H54 (cell line): ENCODE results near the gene ZNF865.

Source experiments
- DNase-seq: peaks from one replicate; pipeline ENCODE4 v3.0.0; 2011; ENCODE audit warnings: low spot score, mixed read lengths; ENCODE audit not compliant: insufficient read length
- FAIRE-seq: peaks from 3 replicates; lab custom pipeline; 2011; peaks lifted over from hg19 to GRCh38; lab: Jason Lieb, UNC
- POLR2A ChIP-seq: IDR thresholded peaks from 2 replicates; pipeline ENCODE4 v1.6.1; 2011; ENCODE audit warnings: low read depth, mild to moderate bottlenecking, low read length

Gene ZNF865

GRCh38 chr19:55652311-55653128 lies 47.1 kb downstream of the ZNF865 start:
- FAIRE-seq: no peak
- no peak for TF ChIP-seq POLR2A
- DNase-seq: no peak

GRCh38 chr19:55653651-55654322 lies 48.3 kb downstream of the ZNF865 start:
- TF ChIP-seq POLR2A: peak; percentile 80
- FAIRE-seq (no peak), DNase-seq (peak; percentile 100)

- DNase-seq (peak; percentile 96), FAIRE-seq (peak; percentile 77)
- no peak for TF ChIP-seq POLR2A
These were observed 48.9 kb downstream of the ZNF865 start for GRCh38 chr19:55654323-55654867.

DNA sequence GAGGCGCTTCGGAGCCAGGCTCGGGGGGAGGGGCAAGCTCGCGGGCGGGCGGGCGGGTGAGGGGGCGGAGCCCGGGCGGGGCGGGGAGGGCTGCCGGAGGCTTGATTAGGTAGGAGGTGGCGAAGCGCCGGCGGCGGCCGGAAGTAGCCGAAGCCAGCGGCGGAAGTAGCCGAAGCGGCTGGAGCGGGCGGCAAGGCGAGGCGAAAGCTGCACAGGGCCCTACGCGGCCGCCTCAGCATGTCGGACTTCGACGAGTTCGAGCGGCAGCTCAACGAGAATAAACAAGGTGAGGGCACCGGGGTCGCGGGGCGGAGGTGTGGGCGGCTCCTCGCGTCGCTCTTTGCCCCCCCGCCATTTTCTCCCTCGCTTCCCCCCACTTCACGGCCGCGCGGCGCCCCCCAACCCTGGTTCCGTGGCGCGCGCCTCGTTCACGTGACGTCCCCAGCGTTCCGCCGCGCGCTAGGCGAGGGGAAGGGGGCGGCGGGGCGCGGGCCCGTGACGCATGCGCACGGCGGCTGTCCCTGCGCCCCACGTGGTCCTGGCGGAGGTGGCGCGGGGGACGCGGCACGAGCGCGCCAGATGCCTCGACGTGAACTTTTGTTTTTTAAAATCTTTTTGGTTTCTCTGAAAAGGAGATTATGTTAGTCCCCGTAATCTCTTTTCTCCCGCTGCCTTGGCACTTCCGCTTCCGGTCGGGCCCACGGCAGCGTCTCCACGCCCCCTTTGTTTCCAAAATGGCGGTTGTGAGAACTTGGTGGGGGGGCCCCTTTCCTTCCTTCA lies 49.6 kb downstream of the ZNF865 start, which contains the start of gene U2AF2:
U2AF2 (plus strand) TSS at position 168 of the 780 bp plus-strand sequence; CDS start at position 238, 70 bp downstream.
- FAIRE-seq: no peak
- peak; percentile 95 for DNase-seq
- peak; percentile 88 for TF ChIP-seq POLR2A

DNA sequence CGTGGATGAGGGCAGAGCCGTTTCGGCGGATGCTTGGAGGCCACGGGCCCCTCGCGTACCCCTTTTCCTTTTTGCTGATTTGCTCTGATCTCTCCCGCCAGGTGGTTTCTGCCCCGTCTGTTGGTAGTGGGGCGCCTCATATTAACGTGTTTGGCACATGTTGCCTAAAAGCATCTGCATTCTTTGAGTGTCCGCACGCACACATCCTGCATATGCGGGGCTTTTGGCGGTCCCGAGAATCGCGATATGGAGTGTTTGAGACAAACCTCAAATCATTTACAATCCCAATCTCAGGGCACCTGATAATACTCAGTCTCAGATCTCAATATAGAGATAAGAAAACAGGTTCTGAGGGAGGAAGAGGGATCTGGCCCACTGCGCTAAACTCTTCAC lies 50.2 kb downstream of the ZNF865 start:
- FAIRE-seq (no peak), DNase-seq (no peak)
- TF ChIP-seq POLR2A: no peak

- DNase-seq (no peak), FAIRE-seq (no peak)
- TF ChIP-seq POLR2A: no peak
These were observed 51.1 kb downstream of the ZNF865 start for GRCh38 chr19:55656552-55656951.

DNA sequence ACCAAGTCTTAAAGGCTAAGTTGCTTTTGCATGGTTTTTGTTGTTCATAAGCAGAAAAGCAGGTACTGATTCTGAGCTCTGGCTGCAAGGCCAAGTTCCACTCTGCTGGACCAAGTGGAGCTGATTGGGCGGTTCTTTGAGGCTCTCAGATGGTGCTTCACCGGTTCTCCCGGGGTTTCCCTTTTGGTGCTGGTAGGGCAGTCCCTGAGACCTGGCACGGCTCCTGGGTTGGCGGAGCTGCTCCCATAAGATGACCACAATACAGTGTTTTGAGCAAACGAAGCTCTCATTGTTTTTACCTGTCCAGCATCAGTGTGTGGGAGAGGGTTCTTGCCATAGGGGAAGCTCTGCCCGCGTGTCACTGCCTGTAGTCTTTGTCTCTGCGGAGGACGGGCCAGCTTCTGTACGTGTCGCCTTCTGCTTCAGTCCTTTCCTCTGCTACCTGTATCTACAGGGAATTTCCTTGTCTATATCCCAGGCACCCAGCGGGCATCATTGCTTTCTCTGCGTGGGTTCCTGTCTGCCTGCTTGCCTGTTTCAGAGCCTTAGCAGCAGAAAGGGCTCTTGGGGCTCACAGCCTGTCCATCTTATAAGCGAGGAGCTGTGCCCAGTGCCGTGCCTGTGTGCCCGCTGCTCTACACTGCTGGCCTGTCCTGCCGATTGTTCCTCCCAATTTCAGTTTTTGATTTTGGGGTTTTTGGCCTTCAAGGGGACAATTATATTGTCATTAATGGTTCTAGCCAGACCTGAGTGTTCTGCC lies 51.7 kb downstream of the ZNF865 start:
- DNase-seq (no peak), FAIRE-seq (no peak)
- TF ChIP-seq POLR2A: no peak

GRCh38 chr19:55658846-55659459 lies 53.5 kb downstream of the ZNF865 start:
- FAIRE-seq: no peak
- DNase-seq: no peak
- no peak for TF ChIP-seq POLR2A

DNA sequence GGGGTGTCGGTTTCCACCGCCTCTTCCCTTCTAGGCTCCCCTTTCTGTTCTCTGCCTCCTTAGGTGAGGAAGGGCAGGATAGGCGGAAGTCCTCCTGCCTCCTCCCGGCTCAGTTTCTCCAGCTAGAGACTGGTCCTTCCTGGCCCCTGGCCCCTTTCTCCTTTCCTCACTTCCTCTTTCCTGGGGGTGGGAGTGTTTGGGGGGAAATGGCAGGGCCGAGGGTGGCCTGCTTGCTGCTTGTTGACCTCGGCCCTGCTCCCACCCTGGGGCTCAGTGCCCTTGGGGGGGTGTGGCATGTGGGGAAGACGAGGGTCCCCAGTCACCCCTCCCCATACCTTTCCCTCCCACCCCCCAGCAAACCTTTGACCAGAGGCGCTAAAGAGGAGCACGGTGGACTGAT lies 54.4 kb downstream of the ZNF865 start:
- no peak for TF ChIP-seq POLR2A
- FAIRE-seq: no peak
- DNase-seq: no peak

DNA sequence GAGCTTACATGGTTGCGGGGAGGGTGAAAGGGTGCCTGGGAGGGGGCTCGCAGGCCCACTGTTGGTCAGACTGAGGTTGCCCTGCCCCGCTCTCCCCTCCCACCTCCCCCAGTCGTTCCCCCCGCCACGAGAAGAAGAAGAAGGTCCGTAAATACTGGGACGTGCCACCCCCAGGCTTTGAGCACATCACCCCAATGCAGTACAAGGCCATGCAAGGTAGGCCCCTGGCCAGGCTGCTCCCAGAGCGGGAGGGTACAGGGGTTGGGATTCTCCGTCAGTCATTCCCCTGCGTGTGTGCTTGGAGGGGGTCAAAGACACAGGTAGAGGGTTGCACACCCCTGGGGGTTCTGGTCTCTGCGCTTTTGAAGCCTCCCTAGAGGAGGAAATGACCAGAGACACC lies 55.0 kb downstream of the ZNF865 start:
- no peak for TF ChIP-seq POLR2A
- FAIRE-seq (no peak), DNase-seq (no peak)

DNA sequence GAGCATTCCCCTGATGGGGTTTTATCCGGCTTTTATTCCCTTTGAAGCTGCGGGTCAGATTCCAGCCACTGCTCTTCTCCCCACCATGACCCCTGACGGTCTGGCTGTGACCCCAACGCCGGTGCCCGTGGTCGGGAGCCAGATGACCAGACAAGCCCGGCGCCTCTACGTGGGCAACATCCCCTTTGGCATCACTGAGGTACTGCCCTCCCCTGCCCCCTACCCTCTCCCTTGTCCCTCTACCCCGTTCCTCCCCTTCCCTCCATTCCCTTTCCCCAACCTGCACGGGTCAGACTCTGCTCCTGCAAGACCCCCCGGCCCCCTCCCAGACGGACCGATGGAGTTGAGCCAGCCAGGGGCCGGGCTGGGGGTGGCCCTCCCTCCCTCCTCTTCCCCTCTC lies 55.5 kb downstream of the ZNF865 start:
- FAIRE-seq: no peak
- TF ChIP-seq POLR2A: no peak
- DNase-seq: no peak

DNA sequence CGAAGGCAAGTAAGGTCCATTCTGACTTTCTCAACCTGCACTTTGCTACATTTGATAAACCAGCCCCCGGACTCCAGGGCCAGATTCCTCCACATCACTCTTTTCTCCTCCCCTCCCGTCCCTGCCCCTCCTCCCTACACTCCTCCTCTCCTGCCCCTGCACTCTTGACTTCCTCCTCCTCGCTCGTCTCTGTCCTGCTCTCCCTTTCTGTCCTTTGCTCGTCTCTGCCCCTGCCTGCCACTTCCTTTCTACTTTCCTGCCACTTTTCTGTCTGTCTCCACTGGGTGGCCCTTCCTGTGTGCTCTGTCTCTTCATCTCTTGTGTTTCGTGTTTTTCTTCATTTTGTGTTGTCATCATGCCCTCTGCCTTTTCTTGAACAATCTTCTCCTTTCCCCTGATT lies 56.4 kb downstream of the ZNF865 start:
- FAIRE-seq: no peak
- TF ChIP-seq POLR2A: no peak
- no peak for DNase-seq
